Type B pancreatic cell (in vitro differentiated cells): ENCODE results near the gene RUVBL2. TPM values are rescaled to one million over a fixed set of nuclear protein-coding genes. Genes with fewer than 3 reads are reported as not detected.

Source experiments
- DNase-seq: peaks from one replicate; pipeline ENCODE4 v3.0.0; 2021; ENCODE audit warnings: mixed read lengths; ENCODE audit not compliant: unreplicated experiment; ENCODE audit errors: extremely low spot score
- H3K27ac Mint-ChIP-seq: 2 replicates; pipeline ENCODE4 v1.8.0; 2021; ENCODE audit warnings: mild to moderate bottlenecking, mixed read lengths
- H3K27me3 Mint-ChIP-seq: 2 replicates; pipeline ENCODE4 v1.8.0; 2021; ENCODE audit warnings: mixed read lengths
- H3K36me3 Mint-ChIP-seq: 2 replicates; pipeline ENCODE4 v1.8.0; 2021; ENCODE audit warnings: mixed read lengths
- H3K4me1 Mint-ChIP-seq: one replicate; pipeline ENCODE4 v1.8.0; 2021; ENCODE audit warnings: mixed read lengths; ENCODE audit not compliant: unreplicated experiment
- H3K4me3 Mint-ChIP-seq: 2 replicates; pipeline ENCODE4 v1.8.0; 2021; ENCODE audit warnings: mild to moderate bottlenecking, mixed read lengths
- H3K9me3 Mint-ChIP-seq: 2 replicates; pipeline ENCODE4 v1.8.0; 2021; ENCODE audit warnings: mixed read lengths
- total RNA-seq: library from RNA; stranded (reverse); gene quantifications from 2 replicates; pipeline ENCODE4 v1.2.1, GENCODE V29; 2021; ENCODE audit warnings: low replicate concordance
- TF ChIP-seq, protein P1 (sequence below): fragments of 200-600 bp; sonication (generic); conservative IDR thresholded peaks from 2 replicates; pipeline ENCODE4 v1.5.0; 2021; ENCODE audit warnings: antibody characterized with exemption, mild to moderate bottlenecking

Gene RUVBL2
- total RNA-seq, 1 donor from 2014 or later: 99.5 TPM

GRCh38 chr19:48994035-48994386 is 324 bp downstream of the RUVBL2 start:
- Mint-ChIP-seq H3K27me3 (no peaks in the 10 kb centered on the region), H3K9me3 (no peaks in the 10 kb centered on the region), H3K36me3 (peaks cover 15% of the 10 kb centered on the region), H3K4me1 (peaks cover 30% of the 10 kb centered on the region), H3K27ac (peak overlapping the region; percentile 100), H3K4me3 (peak overlapping the region; percentile 99)
- TF ChIP-seq, protein P1, sequence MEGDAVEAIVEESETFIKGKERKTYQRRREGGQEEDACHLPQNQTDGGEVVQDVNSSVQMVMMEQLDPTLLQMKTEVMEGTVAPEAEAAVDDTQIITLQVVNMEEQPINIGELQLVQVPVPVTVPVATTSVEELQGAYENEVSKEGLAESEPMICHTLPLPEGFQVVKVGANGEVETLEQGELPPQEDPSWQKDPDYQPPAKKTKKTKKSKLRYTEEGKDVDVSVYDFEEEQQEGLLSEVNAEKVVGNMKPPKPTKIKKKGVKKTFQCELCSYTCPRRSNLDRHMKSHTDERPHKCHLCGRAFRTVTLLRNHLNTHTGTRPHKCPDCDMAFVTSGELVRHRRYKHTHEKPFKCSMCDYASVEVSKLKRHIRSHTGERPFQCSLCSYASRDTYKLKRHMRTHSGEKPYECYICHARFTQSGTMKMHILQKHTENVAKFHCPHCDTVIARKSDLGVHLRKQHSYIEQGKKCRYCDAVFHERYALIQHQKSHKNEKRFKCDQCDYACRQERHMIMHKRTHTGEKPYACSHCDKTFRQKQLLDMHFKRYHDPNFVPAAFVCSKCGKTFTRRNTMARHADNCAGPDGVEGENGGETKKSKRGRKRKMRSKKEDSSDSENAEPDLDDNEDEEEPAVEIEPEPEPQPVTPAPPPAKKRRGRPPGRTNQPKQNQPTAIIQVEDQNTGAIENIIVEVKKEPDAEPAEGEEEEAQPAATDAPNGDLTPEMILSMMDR: no peak
- DNase-seq: no peak

GRCh38 chr19:48997972-48998371 is 4.3 kb downstream of the RUVBL2 start:
- H3K36me3 Mint-ChIP-seq: peaks cover 14% of the 10 kb centered on the region
- no peak for DNase-seq
- no peaks in the 10 kb centered on the region for H3K9me3 Mint-ChIP-seq
- TF ChIP-seq, protein P1: peak; percentile 71
- no peaks in the 10 kb centered on the region for H3K27me3 Mint-ChIP-seq
- peaks cover 27% of the 10 kb centered on the region for H3K4me1 Mint-ChIP-seq
- peak overlapping the region; percentile 27 for H3K4me3 Mint-ChIP-seq
- no peak overlapping the region for H3K27ac Mint-ChIP-seq

GRCh38 chr19:48999481-49000325 is 6.0 kb downstream of the RUVBL2 start:
- Mint-ChIP-seq H3K9me3 (no peaks in the 10 kb centered on the region), H3K4me1 (peaks cover 17% of the 10 kb centered on the region), H3K27ac (peak overlapping the region; percentile 21), H3K4me3 (peak overlapping the region; percentile 5), H3K27me3 (no peaks in the 10 kb centered on the region), H3K36me3 (peaks cover 6% of the 10 kb centered on the region)
- no peak for DNase-seq
- TF ChIP-seq, protein P1: peak; percentile 82

DNA sequence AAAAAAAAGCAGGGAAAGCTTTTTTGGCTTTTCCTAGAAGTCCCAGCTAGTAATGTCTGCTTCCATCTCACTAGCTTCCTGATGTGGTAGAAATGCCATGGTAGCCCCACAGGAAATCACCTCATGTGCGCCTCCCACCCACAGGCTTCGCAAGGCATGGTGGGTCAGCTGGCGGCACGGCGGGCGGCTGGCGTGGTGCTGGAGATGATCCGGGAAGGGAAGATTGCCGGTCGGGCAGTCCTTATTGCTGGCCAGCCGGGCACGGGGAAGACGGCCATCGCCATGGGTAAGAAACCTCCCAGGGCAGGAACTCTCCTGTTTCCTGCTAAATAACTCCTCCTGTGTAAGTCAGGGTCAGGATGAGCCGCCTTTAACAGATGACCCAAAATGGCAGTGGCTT is 10.4 kb downstream of the RUVBL2 start:
- DNase-seq: no peak
- H3K9me3 Mint-ChIP-seq: no peaks in the 10 kb centered on the region
- no peaks in the 10 kb centered on the region for H3K27me3 Mint-ChIP-seq
- H3K4me1 Mint-ChIP-seq: peaks cover 7% of the 10 kb centered on the region
- TF ChIP-seq, protein P1: no peak
- H3K4me3 Mint-ChIP-seq: no peak overlapping the region
- H3K27ac Mint-ChIP-seq: no peak overlapping the region
- peaks cover 9% of the 10 kb centered on the region for H3K36me3 Mint-ChIP-seq

GRCh38 chr19:49004964-49005614 is 11.4 kb downstream of the RUVBL2 start:
- H3K4me3 Mint-ChIP-seq: no peak overlapping the region
- TF ChIP-seq, protein P1: no peak
- DNase-seq: no peak
- peaks cover 3% of the 10 kb centered on the region for H3K36me3 Mint-ChIP-seq
- no peaks in the 10 kb centered on the region for H3K9me3 Mint-ChIP-seq
- H3K27ac Mint-ChIP-seq: no peak overlapping the region
- H3K27me3 Mint-ChIP-seq: no peaks in the 10 kb centered on the region
- H3K4me1 Mint-ChIP-seq: no peaks in the 10 kb centered on the region
